HUES48 (cell line): Measurements from ENCODE around the gene CALHM2.

Source experiments
- H3K27ac ChIP-seq: one replicate; pipeline ENCODE4 v1.7.0; 2013; ENCODE audit warnings: low read depth, low read length, inconsistent platforms
- H3K27me3 ChIP-seq: 2 replicates; pipeline ENCODE4 v1.6.1; 2013; ENCODE audit warnings: mild to moderate bottlenecking, low read length; ENCODE audit not compliant: control insufficient read depth, insufficient read depth
- H3K36me3 ChIP-seq: 2 replicates; pipeline ENCODE4 v1.6.1; 2013; ENCODE audit warnings: low read length; ENCODE audit not compliant: control insufficient read depth, insufficient read depth
- H3K4me1 ChIP-seq: 2 replicates; pipeline ENCODE4 v1.6.1; 2013; ENCODE audit warnings: mild to moderate bottlenecking, low read length; ENCODE audit not compliant: control insufficient read depth, insufficient read depth
- H3K4me3 ChIP-seq: 2 replicates; pipeline ENCODE4 v1.5.1; 2013; ENCODE audit warnings: mild to moderate bottlenecking, low read depth, low read length
- H3K9ac ChIP-seq: 2 replicates; pipeline ENCODE4 v1.6.1; 2013; ENCODE audit warnings: mild to moderate bottlenecking, low read depth, low read length, moderate library complexity
- H3K9me3 ChIP-seq: 2 replicates; pipeline ENCODE4 v1.6.1; 2013; ENCODE audit warnings: low read length; ENCODE audit not compliant: control insufficient read depth, insufficient read depth

The CALHM2 gene

GRCh38 chr10:103458720-103459119 lies 6.5 kb upstream of the CALHM2 start, which contains the start of gene CALHM1:
TSS of gene CALHM1 (minus strand) at chr10:103458900. CDS start at chr10:103458751, 149 bp downstream.
- Histone ChIP-seq H3K9me3 (no peaks in the 10 kb centered on the region), H3K27me3 (no peaks in the 10 kb centered on the region), H3K36me3 (no peaks in the 10 kb centered on the region), H3K9ac (no peak within 1 kb of the TSS), H3K4me1 (no peaks in the 10 kb centered on the region), H3K27ac (no peak within 1 kb of the TSS), H3K4me3 (no peak within 1 kb of the TSS)

- Histone ChIP-seq H3K4me1 (no peaks in the 10 kb centered on the region), H3K36me3 (no peaks in the 10 kb centered on the region), H3K27ac (no peak overlapping the region), H3K9ac (no peak overlapping the region), H3K27me3 (no peaks in the 10 kb centered on the region), H3K4me3 (no peak overlapping the region), H3K9me3 (no peaks in the 10 kb centered on the region)
Observed at GRCh38 chr10:103457896-103458583, 5.9 kb upstream of the CALHM2 start.

GRCh38 chr10:103457176-103457712 lies 5.1 kb upstream of the CALHM2 start:
- Histone ChIP-seq H3K9me3 (no peaks in the 10 kb centered on the region), H3K4me1 (no peaks in the 10 kb centered on the region), H3K27ac (no peak overlapping the region), H3K27me3 (no peaks in the 10 kb centered on the region), H3K36me3 (no peaks in the 10 kb centered on the region), H3K9ac (no peak overlapping the region), H3K4me3 (no peak overlapping the region)

- Histone ChIP-seq H3K4me3 (no peak overlapping the region), H3K9me3 (no peaks in the 10 kb centered on the region), H3K4me1 (no peaks in the 10 kb centered on the region), H3K9ac (no peak overlapping the region), H3K36me3 (no peaks in the 10 kb centered on the region), H3K27ac (no peak overlapping the region), H3K27me3 (no peaks in the 10 kb centered on the region)
Observed at GRCh38 chr10:103456074-103456660, 4.0 kb upstream of the CALHM2 start.

GRCh38 chr10:103455235-103455634 lies 3.1 kb upstream of the CALHM2 start:
- Histone ChIP-seq H3K9ac (no peak overlapping the region), H3K27me3 (no peaks in the 10 kb centered on the region), H3K4me1 (no peaks in the 10 kb centered on the region), H3K27ac (no peak overlapping the region), H3K9me3 (no peaks in the 10 kb centered on the region), H3K36me3 (no peaks in the 10 kb centered on the region), H3K4me3 (no peak overlapping the region)

- no peaks in the 10 kb centered on the region for H3K27me3 ChIP-seq
- no peaks in the 10 kb centered on the region; the same call in 1 of the 2 replicates for H3K36me3 ChIP-seq
- H3K9me3 ChIP-seq: no peaks in the 10 kb centered on the region
- no peak overlapping the region for H3K27ac ChIP-seq
- H3K4me1 ChIP-seq: no peaks in the 10 kb centered on the region
- H3K4me3 ChIP-seq: no peak overlapping the region
- H3K9ac ChIP-seq: no peak overlapping the region
Observed at GRCh38 chr10:103454026-103454425, 1.9 kb upstream of the CALHM2 start.

- Histone ChIP-seq H3K9me3 (no peaks in the 10 kb centered on the region), H3K4me3 (peak overlapping the region; percentile 25; the same call in 1 of the 2 replicates), H3K36me3 (peaks cover 3% of the 10 kb centered on the region), H3K4me1 (no peaks in the 10 kb centered on the region), H3K27me3 (no peaks in the 10 kb centered on the region), H3K27ac (no peak overlapping the region), H3K9ac (no peak overlapping the region)
Observed at GRCh38 chr10:103452506-103453230, 498 bp upstream of the CALHM2 start.

- Histone ChIP-seq H3K4me3 (peak overlapping the region; percentile 25; the same call in 1 of the 2 replicates), H3K36me3 (peaks cover 15% of the 10 kb centered on the region), H3K9me3 (no peaks in the 10 kb centered on the region), H3K27me3 (no peaks in the 10 kb centered on the region), H3K9ac (no peak overlapping the region), H3K4me1 (no peaks in the 10 kb centered on the region), H3K27ac (no peak overlapping the region)
Observed at GRCh38 chr10:103451091-103451813, 918 bp downstream of the CALHM2 start.

- H3K27ac ChIP-seq: no peak overlapping the region
- H3K4me3 ChIP-seq: no peak overlapping the region
- peaks cover 25% of the 10 kb centered on the region for H3K36me3 ChIP-seq
- no peaks in the 10 kb centered on the region for H3K27me3 ChIP-seq
- no peak overlapping the region for H3K9ac ChIP-seq
- no peaks in the 10 kb centered on the region for H3K9me3 ChIP-seq
- no peaks in the 10 kb centered on the region for H3K4me1 ChIP-seq
Observed at GRCh38 chr10:103450201-103450695, 1.9 kb downstream of the CALHM2 start.

- H3K9ac ChIP-seq: no peak overlapping the region
- H3K36me3 ChIP-seq: peaks cover 33% of the 10 kb centered on the region
- H3K4me3 ChIP-seq: no peak overlapping the region
Observed at GRCh38 chr10:103449208-103450144, 2.7 kb downstream of the CALHM2 start.

More at GRCh38 chr10:103449208-103450144, 2.7 kb downstream of the CALHM2 start:
- no peaks in the 10 kb centered on the region for H3K4me1 ChIP-seq
- H3K9me3 ChIP-seq: no peaks in the 10 kb centered on the region
- H3K27me3 ChIP-seq: no peaks in the 10 kb centered on the region
- H3K27ac ChIP-seq: no peak overlapping the region
